ACC112 (cell line): ENCODE data around the gene ANP32E.
A peak's percentile ranks its signal among the peaks of the same experiment; 100 is the strongest.
"Not testable (repeated sequence)": the region's sequence is repeated elsewhere in the genome, so short reads cannot be mapped to it uniquely, and the experiment has no call there.

ENCODE experiments used
- H2AFZ ChIP-seq: fragments of 200-600 bp; sonication (generic); one replicate; pipeline ENCODE4 v1.6.0; 2017; ENCODE audit warnings: antibody characterized with exemption, low read length; ENCODE audit not compliant: unreplicated experiment
- H3K27ac ChIP-seq: fragments of 200-600 bp; sonication (generic); 2 replicates; pipeline ENCODE4 v1.5.1; 2014; ENCODE audit warnings: low read depth, mild to moderate bottlenecking, antibody characterized with exemption, low read length, moderate library complexity
- H3K27me3 ChIP-seq: fragments of 200-600 bp; sonication (generic); 2 replicates; pipeline ENCODE4 v1.6.1; 2014; ENCODE audit warnings: mild to moderate bottlenecking, antibody characterized with exemption, low read length, moderate library complexity, mixed read lengths; ENCODE audit not compliant: insufficient read depth
- H3K36me3 ChIP-seq: fragments of 200-600 bp; sonication (generic); 2 replicates; pipeline ENCODE4 v1.6.1; 2016; ENCODE audit warnings: mild to moderate bottlenecking, antibody characterized with exemption, low read length, moderate library complexity, mixed read lengths; ENCODE audit not compliant: insufficient read depth
- H3K4me1 ChIP-seq: fragments of 200-600 bp; sonication (generic); one replicate; pipeline ENCODE4 v1.6.1; 2016; ENCODE audit warnings: low read length, mixed read lengths; ENCODE audit not compliant: insufficient read depth, unreplicated experiment, control insufficient read depth
- H3K4me3 ChIP-seq: fragments of 200-600 bp; sonication (generic); 2 replicates; pipeline ENCODE4 v1.5.1; 2014; ENCODE audit warnings: mild to moderate bottlenecking, low read depth, low read length
- H3K79me2 ChIP-seq: fragments of 200-600 bp; sonication (generic); one replicate; pipeline ENCODE4 v1.6.0; 2016; ENCODE audit warnings: low read length; ENCODE audit not compliant: control insufficient read depth, unreplicated experiment, insufficient read depth

Gene ANP32E

GRCh38 chr1:150213170-150214098 is 22.5 kb downstream of the ANP32E start:
- H3K27me3 ChIP-seq, result no peaks in the 10 kb centered on the region
- H3K36me3 ChIP-seq, result no peaks in the 10 kb centered on the region
- peak overlapping the region; percentile 65 for H3K27ac ChIP-seq
- peak overlapping the region; percentile 74 for H3K4me3 ChIP-seq
- no peaks in the 10 kb centered on the region for H3K79me2 ChIP-seq
- peak overlapping the region; percentile 78 for H2AFZ ChIP-seq
- H3K4me1 ChIP-seq, result no peaks in the 10 kb centered on the region

- Histone ChIP-seq H3K27me3 (no peaks in the 10 kb centered on the region), H3K79me2 (no peaks in the 10 kb centered on the region), H2AFZ (no peak overlapping the region), H3K4me3 (no peak overlapping the region), H3K4me1 (no peaks in the 10 kb centered on the region), H3K36me3 (no peaks in the 10 kb centered on the region), H3K27ac (no peak overlapping the region)
Observed at GRCh38 chr1:150212070-150212469, 23.8 kb downstream of the ANP32E start.

GRCh38 chr1:150210706-150211105 is 25.2 kb downstream of the ANP32E start:
- Histone ChIP-seq H3K4me1 (no peaks in the 10 kb centered on the region), H3K36me3 (no peaks in the 10 kb centered on the region), H3K4me3 (no peak overlapping the region), H3K27ac (no peak overlapping the region), H3K79me2 (no peaks in the 10 kb centered on the region), H2AFZ (no peak overlapping the region), H3K27me3 (no peaks in the 10 kb centered on the region)

- no peak overlapping the region for H2AFZ ChIP-seq
- no peaks in the 10 kb centered on the region for H3K79me2 ChIP-seq
- no peaks in the 10 kb centered on the region for H3K4me1 ChIP-seq
- no peaks in the 10 kb centered on the region for H3K36me3 ChIP-seq
- no peak overlapping the region for H3K27ac ChIP-seq
- H3K27me3 ChIP-seq, result no peaks in the 10 kb centered on the region
- H3K4me3 ChIP-seq, result no peak overlapping the region
Observed at GRCh38 chr1:150210091-150210490, 25.8 kb downstream of the ANP32E start.

GRCh38 chr1:150208460-150208859 is 27.5 kb downstream of the ANP32E start:
- not testable (repeated sequence) for H3K27ac ChIP-seq, H2AFZ ChIP-seq, H3K79me2 ChIP-seq, H3K27me3 ChIP-seq, H3K4me3 ChIP-seq, H3K36me3 ChIP-seq, H3K4me1 ChIP-seq

- Histone ChIP-seq H3K27me3 (no peaks in the 10 kb centered on the region), H3K27ac (no peak overlapping the region), H3K4me3 (no peak overlapping the region), H2AFZ (no peak overlapping the region), H3K36me3 (no peaks in the 10 kb centered on the region), H3K4me1 (no peaks in the 10 kb centered on the region), H3K79me2 (no peaks in the 10 kb centered on the region)
Observed at GRCh38 chr1:150207281-150207971, 28.5 kb downstream of the ANP32E start.

- Histone ChIP-seq H3K36me3 (no peaks in the 10 kb centered on the region), H3K27me3 (no peaks in the 10 kb centered on the region), H3K27ac (no peak overlapping the region), H2AFZ (no peak overlapping the region), H3K4me3 (no peak overlapping the region), H3K4me1 (peaks cover 24% of the 10 kb centered on the region), H3K79me2 (no peaks in the 10 kb centered on the region)
Observed at GRCh38 chr1:150196417-150196816, 39.5 kb downstream of the ANP32E start.

- H3K36me3 ChIP-seq, result no peaks in the 10 kb centered on the region
- no peaks in the 10 kb centered on the region for H3K27me3 ChIP-seq
- no peak overlapping the region for H2AFZ ChIP-seq
- no peak overlapping the region for H3K27ac ChIP-seq
- no peak overlapping the region for H3K4me3 ChIP-seq
- H3K4me1 ChIP-seq, result peaks cover 24% of the 10 kb centered on the region
- H3K79me2 ChIP-seq, result no peaks in the 10 kb centered on the region
Observed at GRCh38 chr1:150194381-150195031, 41.4 kb downstream of the ANP32E start.

GRCh38 chr1:150192012-150192411 is 43.9 kb downstream of the ANP32E start:
- peaks cover 25% of the 10 kb centered on the region for H3K4me1 ChIP-seq
- H2AFZ ChIP-seq, result peak overlapping the region; percentile 67
- no peaks in the 10 kb centered on the region for H3K36me3 ChIP-seq
- no peaks in the 10 kb centered on the region for H3K27me3 ChIP-seq
- no peak overlapping the region for H3K4me3 ChIP-seq
- no peaks in the 10 kb centered on the region for H3K79me2 ChIP-seq
- peak overlapping the region; percentile 33; the same call in 1 of the 2 replicates for H3K27ac ChIP-seq

GRCh38 chr1:150187560-150187931 is 48.4 kb downstream of the ANP32E start:
- H3K4me3 ChIP-seq, result no peak overlapping the region
- no peaks in the 10 kb centered on the region for H3K79me2 ChIP-seq
- no peaks in the 10 kb centered on the region for H3K36me3 ChIP-seq
- H2AFZ ChIP-seq, result peak overlapping the region; percentile 1
- H3K27me3 ChIP-seq, result no peaks in the 10 kb centered on the region
- H3K4me1 ChIP-seq, result peaks cover 13% of the 10 kb centered on the region
- no peak overlapping the region for H3K27ac ChIP-seq
